GM19035 (cell line): Measurements from ENCODE around the gene MAP2.

ENCODE experiments used
- ATAC-seq: cut with Tn5 transposase; IDR thresholded peaks from one replicate; pipeline ENCODE4 v1.9.1; 2021; ENCODE audit not compliant: unreplicated experiment

The MAP2 gene

DNA sequence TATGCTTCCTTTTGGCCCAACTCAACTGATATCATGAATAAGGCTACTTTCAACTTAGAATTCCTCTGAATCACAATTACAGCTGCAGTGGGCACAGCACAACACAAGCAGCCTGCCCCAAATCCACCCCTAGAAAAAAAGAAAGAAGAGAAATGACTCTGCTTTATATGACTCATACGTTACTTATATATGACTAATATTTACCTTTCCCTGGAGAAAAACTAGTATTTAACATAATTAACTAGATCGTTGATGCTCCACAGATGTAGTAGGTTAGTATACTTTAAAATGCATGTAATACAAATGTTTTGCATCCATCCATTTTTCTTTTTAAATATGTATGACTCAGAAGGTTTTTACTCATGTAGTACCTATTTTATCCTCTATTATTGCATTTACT lies 214.5 kb downstream of the MAP2 start:
- no peak for ATAC-seq

- ATAC-seq, result no peak
Observed at GRCh38 chr2:209640358-209640757, 216.5 kb downstream of the MAP2 start.

GRCh38 chr2:209642146-209642820 lies 218.4 kb downstream of the MAP2 start:
- no peak for ATAC-seq

- ATAC-seq, result no peak
Observed at GRCh38 chr2:209644842-209645241, 221.0 kb downstream of the MAP2 start.

GRCh38 chr2:209648714-209649113 lies 224.9 kb downstream of the MAP2 start:
- ATAC-seq, result no peak

DNA sequence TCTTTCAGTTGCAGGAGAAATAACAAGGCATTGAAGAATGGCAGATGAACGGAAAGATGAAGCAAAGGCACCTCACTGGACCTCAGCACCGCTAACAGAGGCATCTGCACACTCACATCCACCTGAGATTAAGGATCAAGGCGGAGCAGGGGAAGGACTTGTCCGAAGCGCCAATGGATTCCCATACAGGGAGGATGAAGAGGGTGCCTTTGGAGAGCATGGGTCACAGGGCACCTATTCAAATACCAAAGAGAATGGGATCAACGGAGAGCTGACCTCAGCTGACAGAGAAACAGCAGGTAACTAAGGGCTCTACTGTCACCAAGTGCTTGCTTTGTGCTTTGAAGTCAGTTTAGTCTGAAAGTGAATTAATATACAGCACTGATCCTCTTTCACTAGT lies 229.3 kb downstream of the MAP2 start:
- ATAC-seq, result no peak

GRCh38 chr2:209661286-209661894 lies 237.5 kb downstream of the MAP2 start:
- no peak for ATAC-seq

- no peak for ATAC-seq
Observed at GRCh38 chr2:209662021-209662420, 238.2 kb downstream of the MAP2 start.

- ATAC-seq, result no peak
Observed at GRCh38 chr2:209663139-209663538, 239.3 kb downstream of the MAP2 start.

DNA sequence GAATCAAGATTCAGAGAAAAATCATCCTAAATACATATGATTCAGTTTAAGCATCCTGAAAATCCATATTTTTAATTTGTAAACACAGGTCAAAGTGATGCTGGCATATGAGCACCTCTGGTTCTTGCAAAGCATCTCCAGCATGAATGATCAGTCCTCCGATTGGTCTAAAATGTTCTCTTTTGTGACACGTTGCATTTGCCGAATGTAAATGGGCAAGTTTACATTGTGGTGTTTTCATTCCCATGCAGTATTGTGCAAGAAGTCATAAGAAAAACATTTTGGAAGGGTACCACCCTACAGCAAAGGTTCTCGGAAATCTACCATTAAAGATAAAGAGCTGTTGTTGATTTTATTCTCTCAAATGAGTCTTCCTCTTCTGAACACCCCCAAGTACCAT lies 239.8 kb downstream of the MAP2 start:
- no peak for ATAC-seq

DNA sequence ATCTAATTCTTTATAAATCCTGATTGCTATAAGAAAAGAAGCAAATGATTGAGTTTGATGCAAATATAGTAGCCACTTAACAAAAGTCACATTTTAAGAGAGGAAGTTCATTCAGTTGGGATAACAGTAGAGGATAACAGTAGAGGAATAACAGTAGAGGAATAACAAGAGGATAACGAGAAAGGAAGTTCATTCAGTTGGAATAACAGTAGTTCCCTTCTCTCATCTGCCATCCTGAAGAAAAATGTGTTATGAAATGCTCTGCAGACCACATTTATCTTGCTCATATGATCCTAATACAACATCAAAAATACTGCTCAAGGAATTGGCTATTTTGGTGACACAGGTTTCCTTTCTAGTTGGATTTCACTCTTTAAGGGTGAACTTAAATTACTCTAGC lies 242.4 kb downstream of the MAP2 start:
- no peak for ATAC-seq

GRCh38 chr2:209671020-209671680 lies 247.3 kb downstream of the MAP2 start:
- no peak for ATAC-seq

GRCh38 chr2:209673811-209674210 lies 250.0 kb downstream of the MAP2 start:
- no peak for ATAC-seq

DNA sequence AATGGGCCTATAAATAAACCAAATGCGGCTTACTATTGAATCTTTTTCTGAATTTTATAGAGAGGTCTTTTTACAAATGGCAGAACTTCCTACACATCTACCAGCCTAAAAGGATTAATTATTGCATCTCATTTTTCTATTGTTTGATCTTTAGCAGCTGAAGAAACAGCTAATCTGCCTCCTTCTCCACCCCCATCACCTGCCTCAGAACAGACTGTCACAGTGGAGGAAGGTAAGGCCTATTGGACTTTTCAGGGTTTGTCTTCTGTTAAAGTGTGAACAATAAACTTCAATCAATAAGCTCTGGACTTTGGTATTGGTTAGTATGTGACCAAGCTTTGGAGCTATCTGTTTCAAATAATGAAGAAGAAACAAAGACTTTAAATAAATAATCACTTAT lies 256.7 kb downstream of the MAP2 start:
- ATAC-seq, result no peak

- ATAC-seq, result no peak
Observed at GRCh38 chr2:209681201-209681735, 257.4 kb downstream of the MAP2 start.

GRCh38 chr2:209682646-209683045 lies 258.8 kb downstream of the MAP2 start:
- ATAC-seq, result no peak

- ATAC-seq, result no peak
Observed at GRCh38 chr2:209685340-209685739, 261.5 kb downstream of the MAP2 start.

- no peak for ATAC-seq
Observed at GRCh38 chr2:209685963-209686362, 262.1 kb downstream of the MAP2 start.

GRCh38 chr2:209686448-209686847 lies 262.6 kb downstream of the MAP2 start:
- no peak for ATAC-seq

- ATAC-seq, result no peak
Observed at GRCh38 chr2:209687323-209687969, 263.6 kb downstream of the MAP2 start.

DNA sequence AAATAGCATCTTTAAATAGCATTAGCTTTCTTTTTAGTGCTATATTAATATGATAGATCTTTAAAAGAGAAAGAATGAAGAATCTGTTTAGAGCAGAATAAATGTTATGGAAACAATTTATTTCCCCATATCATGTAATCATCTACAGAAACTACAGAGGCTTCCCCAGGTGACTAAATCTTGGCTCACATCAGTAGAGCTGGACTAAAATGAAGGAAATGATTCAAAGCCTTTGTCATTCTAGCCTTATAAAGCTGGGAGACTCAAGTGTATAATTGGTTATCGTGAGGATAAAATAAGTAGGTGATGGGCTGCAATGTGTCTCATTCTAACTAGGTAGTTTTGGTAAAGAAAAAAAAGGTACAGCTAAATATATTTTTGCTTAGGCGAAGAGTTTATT lies 264.5 kb downstream of the MAP2 start:
- no peak for ATAC-seq
